Stimulated activated CD8-positive, alpha-beta memory T cell treated with anti-CD3 and anti-CD28 coated beads, Interleukin-12 subunit alpha, Interleukin-12 subunit beta, amount 100 ng/mL, for 24 hours (primary cell): ENCODE results near the gene GNG13.

Source experiments
- DNase-seq: peaks from one replicate; pipeline ENCODE4 v3.0.0-alpha.2; 2020; ENCODE audit errors: extremely low read depth

Gene GNG13

DNA sequence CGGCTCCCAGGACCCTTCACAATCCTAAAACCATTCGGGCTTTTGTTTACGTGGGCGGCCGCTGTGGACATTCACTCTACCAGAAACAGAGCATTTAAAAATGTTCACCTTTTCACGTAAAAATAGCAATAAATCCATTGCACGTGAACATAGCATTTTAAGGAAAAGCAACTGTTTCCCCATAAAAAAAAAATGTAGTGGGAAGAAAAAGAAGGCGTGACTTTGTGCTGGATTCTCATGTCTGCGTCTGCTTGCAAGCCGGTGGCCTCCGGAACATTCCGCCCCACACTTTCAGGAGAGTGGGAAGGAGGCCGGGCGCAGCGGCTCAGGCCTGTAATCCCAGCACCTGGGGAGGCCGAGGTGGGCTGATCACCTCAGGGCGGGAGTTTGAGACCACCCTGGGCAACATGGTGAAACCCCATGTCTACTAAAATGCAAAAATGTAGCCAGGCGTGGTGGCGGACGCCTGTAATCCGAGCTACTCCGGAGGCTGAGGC, 13.4 kb upstream of the GNG13 start:
- DNase-seq: no peak

DNA sequence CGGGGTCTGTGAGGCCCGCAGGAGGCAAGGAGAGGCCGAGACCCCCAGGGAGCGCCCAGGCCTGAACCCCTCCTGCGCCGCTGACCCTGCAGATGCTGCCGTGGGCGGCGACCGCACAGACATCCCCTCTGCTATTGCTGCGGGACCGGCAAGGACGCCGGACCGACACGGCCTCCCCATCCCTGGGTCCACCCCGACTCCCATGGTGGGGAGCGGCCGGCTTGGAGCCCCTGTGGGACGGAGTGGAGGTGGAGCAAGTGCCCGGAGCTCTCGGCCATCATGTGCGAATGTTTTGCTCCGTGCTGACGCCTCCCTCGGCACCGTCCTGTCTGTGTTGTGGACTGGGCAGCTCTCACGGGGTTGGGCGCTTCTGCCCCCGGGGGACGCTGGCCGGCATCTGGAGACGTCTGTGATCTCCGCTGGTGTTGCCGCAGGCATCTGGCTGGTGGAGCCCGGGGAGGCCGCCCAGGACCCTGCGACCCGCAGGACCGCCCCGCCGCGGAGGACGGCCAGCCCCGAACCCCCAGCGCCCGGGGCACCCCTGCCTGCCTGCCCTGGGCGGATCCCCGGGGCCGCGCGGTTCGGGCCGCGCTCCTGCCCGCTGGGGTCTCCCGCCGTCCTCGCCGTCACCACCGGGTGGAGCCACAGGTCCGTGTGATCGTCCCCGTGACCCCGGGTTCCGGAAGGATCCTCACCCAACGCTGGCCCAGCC, 12.8 kb upstream of the GNG13 start:
- DNase-seq: no peak

DNA sequence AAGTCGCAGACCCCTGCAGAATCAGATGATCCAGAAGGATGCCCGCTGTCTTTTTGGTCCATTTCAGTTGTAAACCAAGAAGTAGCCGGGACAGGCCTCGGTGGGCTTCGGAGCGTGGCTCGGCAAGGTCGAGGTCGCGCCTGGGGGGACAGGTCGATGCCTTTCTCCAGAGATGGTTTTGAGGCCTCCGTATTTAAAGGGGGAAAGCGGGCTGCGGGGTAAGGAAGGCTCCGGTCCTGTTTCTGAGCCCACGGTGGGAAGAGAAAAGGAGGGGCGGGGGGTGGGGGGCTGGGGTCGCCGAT, 7.5 kb upstream of the GNG13 start:
- DNase-seq: no peak

DNA sequence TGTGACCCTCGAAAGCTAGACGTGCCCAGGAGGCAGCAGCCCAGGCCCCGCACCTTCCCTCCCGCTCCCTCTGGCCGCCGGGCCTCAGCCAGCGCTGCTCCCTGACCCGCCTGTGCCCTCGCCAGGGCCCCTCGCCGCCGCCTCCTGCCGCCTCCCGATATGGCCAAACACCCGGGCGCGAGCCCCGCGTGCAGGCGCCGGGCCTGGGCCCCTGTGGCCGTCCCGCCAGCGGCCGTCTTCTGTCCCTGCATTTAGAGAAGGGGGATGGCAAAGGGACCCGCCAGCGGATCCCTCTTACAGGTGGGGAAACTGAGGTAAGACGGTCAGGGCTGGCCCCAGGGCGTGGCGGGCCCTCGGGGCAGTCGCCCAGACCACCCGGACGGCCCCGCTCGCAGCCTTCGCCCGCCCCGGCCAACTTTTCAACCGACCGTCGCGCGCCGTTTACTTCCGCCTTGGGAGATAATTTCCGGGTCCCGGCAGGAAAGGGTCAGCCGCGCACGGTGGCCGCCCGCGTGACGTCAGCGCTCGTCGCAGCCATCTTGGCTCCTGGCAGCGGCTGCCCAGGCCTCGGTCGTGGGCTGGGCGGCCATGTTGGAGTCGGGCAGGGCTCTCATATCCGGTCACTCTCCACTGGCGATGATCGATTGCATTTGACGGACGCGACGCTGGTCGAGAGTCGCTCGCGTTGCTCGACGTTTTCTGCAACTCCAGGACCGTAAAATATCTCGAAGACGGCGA, 7.0 kb upstream of the GNG13 start:
- DNase-seq: peak; percentile 65

DNA sequence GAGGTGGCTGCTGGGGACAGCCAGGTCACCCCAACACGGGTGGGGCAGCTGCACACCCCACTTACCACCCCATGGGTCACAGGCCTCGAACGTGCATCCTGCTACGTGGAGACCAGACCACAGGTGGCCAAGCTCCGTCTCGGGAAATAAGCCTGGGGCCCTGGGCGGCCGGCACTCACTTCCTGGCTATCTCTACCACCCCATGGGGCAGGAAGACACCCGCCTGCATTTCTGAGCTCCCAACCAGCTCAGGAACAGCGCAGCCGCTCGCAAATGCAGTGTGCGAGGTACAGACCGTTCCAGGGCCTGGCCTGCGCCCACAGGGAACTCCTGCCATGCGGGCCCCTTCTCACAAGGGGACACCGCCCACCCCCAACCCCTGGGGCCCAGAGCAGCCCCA, 4.9 kb upstream of the GNG13 start:
- no peak for DNase-seq

DNA sequence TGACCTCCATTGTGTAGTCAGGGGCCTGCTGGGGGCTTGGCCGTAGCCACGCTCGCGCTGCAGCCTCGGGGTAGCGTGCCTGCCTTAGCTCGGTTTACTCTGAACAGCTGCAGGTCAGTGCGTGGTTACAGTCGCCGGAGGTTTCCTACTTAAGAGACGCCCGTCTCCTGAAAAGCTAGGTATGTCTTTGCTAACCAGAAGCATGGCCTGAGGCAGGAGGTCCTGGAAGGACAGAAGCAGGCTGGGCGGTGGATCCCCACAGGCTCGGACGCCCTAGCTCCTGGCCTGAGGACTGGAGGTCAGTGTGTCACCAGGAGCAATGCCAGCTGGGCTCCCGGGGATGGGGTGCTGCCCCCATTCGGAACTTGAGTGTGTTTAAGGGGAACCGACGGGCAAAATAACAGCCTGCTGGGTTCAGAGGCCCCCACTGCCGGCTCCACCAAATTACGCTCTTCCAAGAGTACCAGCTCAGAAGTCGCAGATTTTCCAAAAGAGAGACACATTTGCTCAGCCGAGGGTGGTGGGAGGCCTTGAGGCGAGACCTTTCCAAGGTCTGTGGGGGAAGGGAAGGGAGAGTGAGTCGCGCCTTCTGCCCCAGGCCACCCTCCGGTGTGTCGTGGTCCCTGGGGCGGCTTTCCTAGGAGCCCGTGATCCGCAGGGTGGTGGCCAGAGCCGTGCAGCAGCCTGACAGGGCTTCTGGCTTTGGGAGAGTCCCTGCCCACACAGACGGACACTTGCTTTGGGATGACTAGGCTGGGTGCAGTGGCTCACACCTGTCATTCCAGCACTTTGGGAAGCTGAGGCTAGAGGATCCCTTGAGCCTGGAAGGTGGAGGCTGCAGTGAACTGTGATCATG, 3.9 kb upstream of the GNG13 start:
- no peak for DNase-seq

DNA sequence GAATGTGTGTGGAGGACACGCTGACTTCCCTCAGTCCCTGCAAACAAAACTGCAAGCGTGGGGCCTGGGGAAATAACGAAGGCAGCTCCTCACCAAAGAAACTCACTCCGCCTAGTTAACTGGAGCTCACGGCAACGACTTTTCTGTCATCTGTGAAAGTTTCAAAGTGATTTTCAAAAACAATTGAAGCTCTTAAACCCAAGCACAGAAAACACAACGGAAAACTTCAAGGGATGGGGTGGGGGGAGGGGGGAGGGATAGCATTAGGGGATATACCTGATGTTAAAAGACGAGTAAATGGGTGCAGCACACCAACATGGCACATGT, 3.2 kb upstream of the GNG13 start:
- DNase-seq: no peak

DNA sequence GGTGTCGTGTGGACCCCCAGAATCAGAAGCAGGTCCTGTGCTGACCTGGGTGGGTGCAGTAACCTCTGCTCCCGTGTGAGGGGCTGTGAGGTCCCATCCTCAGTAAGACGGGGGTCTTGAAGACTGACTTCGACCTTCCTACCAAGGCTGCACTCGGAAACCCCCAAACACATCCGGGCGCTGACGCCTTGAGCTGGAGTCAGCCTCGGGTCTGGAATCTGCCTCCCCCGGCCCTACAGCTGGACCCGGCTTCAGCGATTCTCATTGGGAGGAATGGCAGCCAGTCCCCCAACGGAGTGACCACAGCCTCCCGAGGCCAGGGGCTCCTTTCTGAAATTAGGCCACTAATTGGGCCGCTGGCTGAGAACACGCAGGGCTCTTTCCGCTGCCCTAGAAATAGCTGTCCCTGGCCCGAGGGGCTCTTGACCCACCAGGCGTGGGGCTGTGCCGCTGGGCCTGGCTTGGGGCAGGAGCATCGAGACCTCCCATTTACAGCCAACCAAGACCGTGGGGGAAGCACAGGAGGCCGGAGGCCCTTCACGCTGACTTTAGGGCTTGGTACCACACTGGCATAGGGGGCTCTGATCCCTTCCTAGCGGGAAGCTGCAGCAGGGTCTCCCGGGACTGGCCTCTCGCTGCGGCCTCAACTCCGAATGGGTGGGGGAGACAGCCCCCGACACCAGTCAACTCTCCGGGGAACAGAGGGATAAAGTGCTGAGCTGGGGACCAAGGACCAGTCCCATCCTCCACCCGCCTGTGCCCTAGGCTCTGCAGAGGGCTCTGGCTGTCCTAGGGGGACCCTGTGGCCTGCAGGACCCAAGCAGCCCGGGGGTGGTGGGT, 2.6 kb upstream of the GNG13 start:
- no peak for DNase-seq

DNA sequence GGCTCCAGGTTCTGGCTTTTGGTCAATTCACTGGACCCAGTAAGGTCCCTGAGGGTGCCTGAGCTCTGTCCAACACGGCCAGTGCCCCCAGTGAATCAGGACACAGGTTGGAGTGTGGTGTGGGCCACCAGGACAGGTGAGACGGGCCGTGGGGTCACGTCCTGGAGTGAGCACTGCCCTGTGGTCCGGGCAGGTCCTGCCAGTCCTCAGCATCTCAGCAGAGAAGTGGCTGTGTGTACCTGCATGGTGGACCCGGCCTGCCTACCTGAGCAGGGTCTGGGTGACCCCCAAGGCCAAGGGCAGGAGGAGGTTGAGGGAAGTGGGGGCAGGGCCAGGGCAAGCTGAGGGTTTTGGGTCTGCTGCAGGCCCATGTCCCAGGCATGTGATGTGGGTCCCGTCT, 1.9 kb upstream of the GNG13 start:
- DNase-seq: no peak

DNA sequence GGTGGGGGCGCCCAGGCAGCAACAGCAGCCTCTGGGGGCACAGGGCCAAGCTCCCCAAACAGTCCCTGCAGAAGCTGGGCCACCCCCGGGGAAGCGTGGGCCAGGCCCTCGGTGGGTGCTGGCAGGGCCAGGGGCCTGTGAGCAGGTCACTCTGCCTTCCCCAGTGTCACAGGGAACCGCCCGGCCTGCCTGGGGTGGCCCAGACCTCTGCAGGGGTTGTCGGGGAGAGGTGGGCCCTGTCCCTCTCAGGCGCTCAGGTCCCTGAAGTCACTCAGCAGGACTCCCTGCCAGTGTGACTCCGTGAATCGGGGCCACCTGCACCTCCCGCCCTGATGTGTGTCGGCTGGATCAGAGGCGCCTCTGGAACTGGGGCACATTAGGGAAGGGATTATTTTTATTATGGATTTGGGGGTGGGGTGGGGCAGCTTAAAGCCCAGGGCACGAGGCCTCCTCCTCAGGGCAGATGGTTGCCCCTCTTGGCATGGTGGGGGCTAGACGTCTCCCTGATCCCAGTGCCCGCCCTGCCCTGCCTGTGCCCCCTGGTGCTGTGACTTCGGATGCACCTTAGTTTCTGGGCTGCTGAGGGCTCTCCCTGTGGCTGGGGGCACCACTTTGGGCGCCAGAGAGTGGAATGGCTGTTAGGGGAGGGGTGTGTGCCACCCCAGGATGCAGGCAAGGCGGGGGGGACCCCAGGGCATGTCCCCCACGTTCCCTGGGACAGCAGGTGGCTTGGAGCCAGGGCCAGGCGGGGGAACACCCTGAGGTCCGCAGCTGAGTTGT, 1.2 kb upstream of the GNG13 start:
- DNase-seq: no peak

DNA sequence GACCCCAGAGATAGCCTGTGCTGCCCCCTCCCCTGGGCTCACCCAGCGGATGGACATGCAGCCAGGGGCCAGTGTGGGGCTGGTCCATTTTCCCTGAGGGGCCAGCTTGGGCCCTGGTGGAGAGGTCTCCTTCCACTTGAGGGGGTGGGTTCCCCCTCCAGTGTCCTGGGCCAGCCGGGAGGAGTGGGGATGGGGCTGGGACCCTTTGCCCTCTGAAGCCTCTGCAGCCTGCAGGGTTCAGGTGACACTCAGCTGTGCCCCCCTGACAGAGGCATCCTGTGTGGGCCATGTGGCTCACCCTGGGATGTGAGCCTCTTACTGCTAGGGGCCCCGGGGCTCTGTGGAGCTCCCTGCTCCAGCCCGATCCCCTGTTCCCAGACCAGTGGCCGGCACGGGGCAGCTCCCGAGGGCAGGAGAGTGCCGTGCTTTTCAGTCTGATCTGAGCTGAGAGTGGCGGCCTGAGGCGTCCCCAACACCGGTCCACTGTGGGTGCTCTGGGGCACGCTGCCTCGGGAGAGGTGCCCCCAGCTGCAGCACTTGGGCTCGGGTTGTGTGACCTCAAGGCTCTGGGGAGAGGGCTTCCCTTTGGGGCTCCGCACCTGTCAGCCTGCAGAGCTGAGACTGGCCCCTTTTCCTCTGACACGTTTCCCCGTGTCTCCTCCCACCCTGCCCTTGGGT, 439 bp upstream of the GNG13 start:
- no peak for DNase-seq

DNA sequence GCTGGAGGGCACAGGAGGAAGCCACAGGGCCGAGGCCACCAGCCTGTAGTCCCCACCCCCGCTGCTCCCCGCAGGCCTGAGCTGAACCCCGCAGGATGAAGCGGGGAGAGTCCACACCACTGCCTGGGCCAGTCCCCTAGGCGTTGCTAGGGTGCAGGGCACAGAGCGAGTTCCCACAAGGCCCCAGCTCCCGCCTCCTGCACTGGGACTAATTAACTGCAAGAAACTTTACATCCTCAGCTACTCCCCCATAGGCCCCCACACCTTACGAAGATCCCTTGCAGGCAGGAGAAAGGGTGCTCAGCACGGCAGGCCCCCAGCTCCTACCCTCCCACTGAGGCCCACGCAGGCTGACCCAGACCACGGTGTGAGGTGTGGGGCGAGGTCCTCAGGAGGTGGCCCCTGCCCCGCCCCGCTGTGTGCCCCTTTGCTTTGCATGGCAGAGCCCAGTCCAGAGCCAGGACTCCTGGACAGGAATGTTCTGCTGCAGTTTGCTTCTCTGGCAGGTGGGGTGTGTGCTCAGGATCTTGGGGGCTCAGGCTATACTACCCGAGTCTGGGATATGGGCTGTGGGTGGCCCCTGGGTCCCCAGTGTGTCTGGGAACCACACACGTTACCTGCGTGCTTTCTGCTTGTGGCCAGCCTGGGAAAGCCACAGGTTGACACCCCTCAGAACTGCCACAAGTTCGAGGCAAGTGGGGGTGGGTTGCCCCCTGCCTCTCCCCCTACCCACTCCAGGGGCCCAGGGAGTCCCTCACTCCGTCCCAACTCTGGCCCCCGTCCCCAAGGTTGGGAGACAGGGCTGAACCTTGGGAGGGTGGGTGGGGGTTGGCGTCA, 1.2 kb downstream of the GNG13 start:
- no peak for DNase-seq

DNA sequence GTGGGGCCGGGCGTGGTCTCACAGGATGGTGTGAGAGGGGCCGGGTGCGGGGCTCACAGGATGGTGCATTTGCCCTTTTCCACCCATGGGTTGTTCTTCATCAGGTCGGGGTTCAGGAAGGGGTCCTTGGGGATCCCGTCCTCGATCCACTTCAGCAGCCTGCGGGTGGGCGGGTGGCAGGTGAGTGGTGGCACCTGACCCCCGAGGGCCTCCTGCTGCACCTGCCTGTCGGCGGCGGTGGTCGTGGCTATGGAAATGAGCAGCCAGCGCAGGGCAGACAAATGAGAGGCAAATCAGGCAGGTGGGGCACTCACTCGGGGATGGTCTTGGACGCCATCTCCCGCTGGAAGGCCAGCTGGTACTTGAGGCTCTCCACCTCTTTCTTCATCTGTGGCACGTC, 1.9 kb downstream of the GNG13 start:
- no peak for DNase-seq

DNA sequence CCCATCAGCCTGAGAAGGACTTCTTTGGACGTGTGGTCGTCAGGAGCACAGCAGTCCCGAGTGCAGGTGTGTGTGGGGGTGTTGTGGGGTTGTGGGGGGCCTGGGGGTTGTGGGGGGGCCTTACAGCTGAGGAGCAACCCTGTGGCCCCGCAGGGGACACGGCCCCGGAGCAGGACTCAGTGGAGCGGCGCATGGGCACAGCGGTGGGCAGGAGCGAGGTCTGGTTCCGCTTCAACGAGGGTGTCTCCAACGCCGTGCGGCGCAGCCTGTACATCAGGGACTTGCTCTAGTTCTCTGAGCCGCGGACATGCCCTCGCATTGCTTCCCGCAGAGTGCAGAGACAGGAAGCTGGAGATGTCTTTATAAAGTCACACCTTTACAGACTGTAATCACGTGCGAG, 2.8 kb downstream of the GNG13 start:
- no peak for DNase-seq

DNA sequence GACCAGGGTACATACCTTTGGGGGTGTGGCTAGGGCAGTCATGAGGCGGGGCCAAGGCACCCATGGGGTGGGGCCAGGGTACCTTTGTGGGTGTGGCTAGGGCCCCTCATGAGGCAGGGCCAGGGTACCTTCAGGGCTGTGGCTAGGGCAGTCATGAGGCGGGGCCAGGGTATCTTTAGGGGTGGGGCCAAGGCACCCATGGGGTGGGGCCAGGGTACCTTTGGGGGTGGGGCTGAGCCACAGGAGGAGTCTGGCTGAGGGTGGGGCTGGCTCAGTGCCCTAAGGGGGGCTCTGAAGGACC, 3.5 kb downstream of the GNG13 start:
- no peak for DNase-seq

DNA sequence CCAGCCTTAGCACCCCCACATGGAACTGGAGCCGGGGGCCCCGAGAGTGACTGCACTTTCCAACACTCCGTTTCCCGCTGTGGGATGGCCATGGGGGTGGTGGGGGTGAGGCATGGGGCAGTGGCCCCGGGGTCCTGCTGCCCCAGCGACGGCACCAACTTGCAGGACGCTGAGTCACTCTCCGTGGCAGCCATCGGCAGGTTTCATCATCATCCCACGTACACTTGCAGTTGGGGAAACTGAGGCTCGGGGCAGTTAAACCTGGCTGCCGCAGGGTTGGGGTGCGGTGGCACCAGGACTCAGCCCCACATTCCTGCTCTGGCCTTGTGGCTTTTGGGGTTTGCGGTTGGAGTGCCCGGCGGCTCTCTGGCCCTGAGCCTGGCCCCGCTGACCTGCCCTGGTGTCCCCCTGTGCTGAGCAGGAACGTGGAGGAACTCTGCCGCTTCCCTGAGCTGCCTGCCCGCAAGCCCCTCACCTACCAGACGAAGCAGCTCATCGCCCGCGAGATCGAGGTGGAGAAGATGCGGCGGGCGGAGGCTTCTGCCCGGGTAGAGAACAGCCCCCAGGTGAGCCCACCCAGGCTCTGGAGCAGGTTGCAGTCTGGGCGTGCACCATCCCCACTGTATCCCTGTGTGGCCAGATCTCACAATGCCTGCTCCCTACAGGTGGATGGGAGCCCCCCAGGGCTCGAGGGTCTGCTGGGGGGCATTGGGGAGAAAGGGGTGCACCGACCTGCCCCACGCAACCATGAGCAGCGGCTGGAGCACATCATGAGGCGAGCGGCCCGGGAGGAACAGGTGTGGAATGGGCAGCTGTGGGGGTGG, 4.0 kb downstream of the GNG13 start:
- DNase-seq: no peak

DNA sequence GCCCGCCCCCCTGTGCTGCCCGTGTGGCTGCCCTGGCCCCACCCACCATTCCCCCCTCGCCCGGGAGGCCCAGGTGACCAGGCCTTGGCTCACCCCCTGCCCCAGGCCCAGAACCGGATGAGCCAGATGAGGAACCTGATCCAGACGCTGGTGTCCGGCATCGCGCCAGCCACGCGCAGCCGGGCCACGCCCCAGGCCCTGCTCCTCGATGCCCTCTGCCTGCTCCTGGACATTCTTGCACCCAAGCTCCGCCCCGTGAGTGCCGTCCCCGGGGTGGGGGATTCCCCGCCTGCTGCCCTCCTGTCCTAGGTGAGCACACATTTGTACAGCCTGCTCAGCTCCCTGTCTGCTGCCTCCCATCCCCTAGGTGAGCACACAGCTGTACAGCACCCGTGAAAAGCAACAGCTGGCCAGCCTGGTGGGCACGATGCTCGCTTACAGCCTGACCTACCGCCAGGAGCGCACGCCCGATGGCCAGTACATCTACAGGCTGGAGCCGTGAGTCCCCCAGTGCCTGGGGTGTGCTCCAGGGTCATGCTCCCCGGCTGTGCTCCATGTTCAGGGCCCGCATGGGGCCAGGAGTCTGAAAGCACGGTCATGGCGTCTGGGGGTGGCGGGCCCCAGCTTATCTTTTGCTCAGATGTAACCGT, 4.8 kb downstream of the GNG13 start:
- no peak for DNase-seq

DNA sequence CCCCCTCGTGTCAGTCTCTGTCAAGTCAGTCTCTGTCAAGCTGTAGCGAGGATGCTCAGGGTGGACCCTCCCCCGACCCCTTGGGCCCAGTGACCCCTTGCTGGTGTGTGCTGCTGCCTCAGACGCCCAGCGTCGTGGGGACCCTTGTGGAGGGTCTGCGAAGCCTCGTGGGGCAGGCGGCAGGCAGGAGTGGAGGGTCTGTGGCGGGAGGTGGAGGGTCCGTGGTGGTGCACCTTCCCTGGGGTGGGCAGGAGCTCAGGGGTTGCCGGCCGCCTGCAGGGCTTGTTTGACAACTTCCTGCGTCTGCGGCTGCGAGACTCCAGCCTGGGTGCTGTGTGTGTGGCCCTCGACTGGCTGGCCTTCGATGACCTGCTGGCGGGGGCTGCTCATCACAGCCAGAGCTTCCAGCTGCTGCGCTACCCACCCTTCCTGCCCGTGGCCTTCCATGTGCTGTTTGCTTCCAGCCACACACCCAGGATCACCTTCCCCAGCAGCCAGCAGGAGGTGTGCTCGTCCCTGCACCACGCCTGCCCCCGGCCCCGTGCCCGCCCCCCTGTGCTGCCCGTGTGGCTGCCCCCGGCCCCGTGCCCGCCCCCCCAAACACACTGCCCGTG, 5.6 kb downstream of the GNG13 start:
- no peak for DNase-seq
